Activated T-helper 1 cell treated with anti-CD3 and anti-CD28 coated beads, Interleukin-12 subunit alpha, Interleukin-12 subunit beta, Interleukin-2, Interleukin-4 antibody, amounts not matched to agents 30 ng/mL and 10 ng/mL and 1 ng/mL, durations not matched to agents 14 hours and 24 hours and 36 hours (primary cell): ENCODE measurements around the gene SHISA8. TPM values are rescaled to one million over a fixed set of nuclear protein-coding genes. Genes with fewer than 3 reads are reported as not detected.
"Not testable (repeated sequence)": the region's sequence is repeated elsewhere in the genome, so short reads cannot be mapped to it uniquely, and the experiment has no call there.

Experiments used
- DNase-seq: peaks from one replicate; pipeline ENCODE4 v3.0.0; 2021; ENCODE audit warnings: low spot score
- H3K27ac Mint-ChIP-seq: one replicate; pipeline ENCODE4 v1.8.0; 2021; ENCODE audit warnings: mild to moderate bottlenecking, mixed read lengths
- H3K27me3 Mint-ChIP-seq: one replicate; pipeline ENCODE4 v1.8.0; 2022; ENCODE audit warnings: mild to moderate bottlenecking, moderate library complexity, mixed read lengths; ENCODE audit not compliant: insufficient read depth
- H3K36me3 Mint-ChIP-seq: one replicate; pipeline ENCODE4 v1.8.0; 2021; ENCODE audit warnings: low read depth, mixed read lengths
- H3K4me1 Mint-ChIP-seq: one replicate; pipeline ENCODE4 v1.8.0; 2021; ENCODE audit warnings: low read depth, mixed read lengths
- H3K4me3 Mint-ChIP-seq: one replicate; pipeline ENCODE4 v1.8.0; 2021; ENCODE audit warnings: mild to moderate bottlenecking, moderate library complexity, mixed read lengths
- H3K9me3 Mint-ChIP-seq: one replicate; pipeline ENCODE4 v1.8.0; 2021; ENCODE audit warnings: mixed read lengths
- intact Hi-C: fragments of 100-400 bp; cut with micrococcal nuclease; formaldehyde crosslinking; loops from one replicate; pipeline ENCODE4 v1.15.1; 2024
- total RNA-seq: library from RNA; stranded (reverse); gene quantifications from 2 replicates; pipeline ENCODE4 v1.2.3, GENCODE V29; 2022

SHISA8 gene
- total RNA-seq, 1 donor from 2014 or later = 5.8 TPM

GRCh38 chr22:41870081-41870480, 44.8 kb downstream of the SHISA8 start:
- DNase-seq, H3K4me3 Mint-ChIP-seq, H3K9me3 Mint-ChIP-seq, H3K27ac Mint-ChIP-seq, intact Hi-C loops, H3K27me3 Mint-ChIP-seq: not testable (repeated sequence)
- H3K4me1 Mint-ChIP-seq = peaks cover 59% of the 10 kb centered on the region
- peaks cover 57% of the 10 kb centered on the region for H3K36me3 Mint-ChIP-seq

DNA sequence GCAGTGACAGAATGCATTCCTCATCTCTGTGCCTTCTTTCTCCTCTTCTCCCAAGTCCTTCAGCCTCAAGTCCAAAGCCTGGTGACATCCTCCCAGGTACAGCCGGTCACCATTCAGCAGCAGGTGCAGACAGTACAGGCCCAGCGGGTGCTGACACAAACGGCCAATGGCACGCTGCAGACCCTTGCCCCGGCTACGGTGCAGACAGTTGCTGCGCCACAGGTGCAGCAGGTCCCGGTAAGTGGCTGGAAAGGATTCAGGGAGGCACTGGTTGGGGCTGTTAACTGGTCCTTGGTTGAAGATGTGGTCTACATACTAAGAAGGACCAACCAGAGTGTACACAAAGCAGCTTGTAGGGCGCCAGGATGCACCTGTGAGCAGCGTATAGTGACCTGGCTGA, 46.3 kb downstream of the SHISA8 start:
- Mint-ChIP-seq H3K27me3 (no peaks in the 10 kb centered on the region), H3K4me3 (no peak overlapping the region), H3K27ac (peak overlapping the region; percentile 40), H3K4me1 (peaks cover 50% of the 10 kb centered on the region), H3K36me3 (peaks cover 51% of the 10 kb centered on the region), H3K9me3 (no peaks in the 10 kb centered on the region)
- DNase-seq = no peak
- intact Hi-C loops = no loop called here

GRCh38 chr22:41863472-41863871, 51.4 kb downstream of the SHISA8 start:
- peak overlapping the region; percentile 98 for H3K27ac Mint-ChIP-seq
- H3K4me1 Mint-ChIP-seq = peaks cover 72% of the 10 kb centered on the region
- peak overlapping the region; percentile 78 for H3K4me3 Mint-ChIP-seq
- H3K36me3 Mint-ChIP-seq = peaks cover 28% of the 10 kb centered on the region
- DNase-seq = no peak
- no peaks in the 10 kb centered on the region for H3K9me3 Mint-ChIP-seq
- H3K27me3 Mint-ChIP-seq = no peaks in the 10 kb centered on the region
- intact Hi-C loops = loop anchor here (2.0 kb wide), 1 partner anchor 63 kb away; the partner anchor contains the start of gene CCDC134

- Mint-ChIP-seq H3K9me3 (no peaks in the 10 kb centered on the region), H3K36me3 (peaks cover 30% of the 10 kb centered on the region), H3K4me3 (peak overlapping the region; percentile 78), H3K27me3 (no peaks in the 10 kb centered on the region), H3K4me1 (peaks cover 80% of the 10 kb centered on the region), H3K27ac (peak overlapping the region; percentile 98)
- DNase-seq = peak; percentile 20
- intact Hi-C loops = loop anchor here (1.0 to 2.0 kb wide), 7 partner anchors 11 to 241 kb away; partner anchors contain the start of genes CCDC134, DESI1, SNU13 and XRCC6
Measured at GRCh38 chr22:41862530-41863266, 52.2 kb downstream of the SHISA8 start.

DNA sequence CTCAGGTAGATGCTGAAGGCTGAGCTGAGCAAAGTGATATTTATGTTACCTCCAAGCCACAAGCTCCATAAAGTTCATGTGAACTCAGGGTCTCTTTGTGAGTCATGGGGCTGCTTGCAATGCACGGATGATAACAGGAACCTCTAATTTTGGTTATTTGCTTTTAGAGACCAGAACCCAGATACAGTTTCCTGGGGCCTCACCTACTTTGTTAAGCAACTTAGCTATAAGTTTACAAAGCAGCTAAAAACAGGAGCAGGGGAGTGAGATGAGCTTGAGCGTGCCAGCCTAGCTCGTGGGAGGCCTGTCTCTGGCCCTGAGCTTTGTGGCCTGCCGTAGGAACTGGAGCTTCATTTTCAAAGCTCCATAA, 52.7 kb downstream of the SHISA8 start:
- peak overlapping the region; percentile 98 for H3K27ac Mint-ChIP-seq
- peaks cover 29% of the 10 kb centered on the region for H3K36me3 Mint-ChIP-seq
- H3K4me1 Mint-ChIP-seq = peaks cover 80% of the 10 kb centered on the region
- no peaks in the 10 kb centered on the region for H3K27me3 Mint-ChIP-seq
- H3K9me3 Mint-ChIP-seq = no peaks in the 10 kb centered on the region
- intact Hi-C loops = loop anchor here (1.0 to 2.0 kb wide), 7 partner anchors 11 to 241 kb away; partner anchors contain the start of genes CCDC134, DESI1, SNU13 and XRCC6
- peak overlapping the region; percentile 78 for H3K4me3 Mint-ChIP-seq
- peak; percentile 26 for DNase-seq

Other genes with a start within 250 kb of the SHISA8 start
- gene SNU13, start 226.2 kb downstream of the SHISA8 start, total RNA-seq = 337 and 339 TPM in 2 replicates
- 22.3 TPM in 2 replicates for gene MEI1, start 215.6 kb downstream of the SHISA8 start, total RNA-seq
- 18.0 and 19.6 TPM in 2 replicates for gene CCDC134, start 114.4 kb downstream of the SHISA8 start, total RNA-seq
- 235 and 245 TPM in 2 replicates for gene SREBF2, start 82.0 kb downstream of the SHISA8 start, total RNA-seq
- gene TNFRSF13C, start 11.7 kb upstream of the SHISA8 start, total RNA-seq = 3.0 and 3.2 TPM in 2 replicates
- 82.0 and 84.6 TPM in 2 replicates for gene CENPM, start 32.1 kb upstream of the SHISA8 start, total RNA-seq
- 7.0 and 7.9 TPM in 2 replicates for gene SEPTIN3, start 54.4 kb upstream of the SHISA8 start, total RNA-seq
- 1.5 and 2.3 TPM in 2 replicates for gene WBP2NL, start 83.7 kb upstream of the SHISA8 start, total RNA-seq
- 30.5 and 30.9 TPM in 2 replicates for gene NAGA, start 155.7 kb upstream of the SHISA8 start, total RNA-seq
- gene PHETA2, start 159.2 kb upstream of the SHISA8 start, total RNA-seq = 5.6 and 5.9 TPM in 2 replicates
- 53.9 and 58.2 TPM in 2 replicates for gene SMDT1, start 164.6 kb upstream of the SHISA8 start, total RNA-seq
- gene NDUFA6, start 175.7 kb upstream of the SHISA8 start, total RNA-seq = 81.6 and 85.8 TPM in 2 replicates
- gene CYP2D6, start 215.7 kb upstream of the SHISA8 start, total RNA-seq = 4.1 and 4.6 TPM in 2 replicates